ENCODE measurements around the gene C1QTNF7.

Gene C1QTNF7

GRCh38 chr4:15413623-15414019 is 14.2 kb upstream of the C1QTNF7 start:
- DNase-seq (ENCODE audit: low read depth in 2 of 2) = no peak

DNA sequence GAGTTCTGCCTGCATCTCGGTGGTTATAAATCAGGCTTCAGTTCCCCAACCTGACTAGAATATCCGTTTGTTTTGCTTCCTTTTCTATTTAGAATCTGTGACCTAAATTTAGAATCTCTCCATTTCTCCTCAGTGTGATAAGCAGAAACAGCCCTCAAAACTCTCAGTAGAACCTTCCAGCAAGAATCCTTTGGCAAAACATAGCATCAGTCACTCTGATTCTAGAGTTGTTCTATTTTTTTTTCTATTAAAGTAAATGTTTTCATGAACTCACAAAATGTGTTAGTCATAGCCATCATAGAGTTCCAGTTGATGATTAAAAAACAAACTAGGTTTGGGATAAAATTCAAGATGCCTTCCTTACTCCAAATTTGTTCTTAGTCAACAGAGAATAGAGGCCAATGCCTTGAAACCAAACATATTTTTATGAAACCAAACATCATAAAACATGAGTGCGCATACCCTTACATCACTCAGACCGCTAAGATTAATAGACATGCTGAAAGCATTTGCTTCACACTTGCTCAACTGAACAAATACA is 13.2 kb upstream of the C1QTNF7 start:
- DNase-seq (ENCODE audit: low read depth in 2 of 2) = no peak

DNA sequence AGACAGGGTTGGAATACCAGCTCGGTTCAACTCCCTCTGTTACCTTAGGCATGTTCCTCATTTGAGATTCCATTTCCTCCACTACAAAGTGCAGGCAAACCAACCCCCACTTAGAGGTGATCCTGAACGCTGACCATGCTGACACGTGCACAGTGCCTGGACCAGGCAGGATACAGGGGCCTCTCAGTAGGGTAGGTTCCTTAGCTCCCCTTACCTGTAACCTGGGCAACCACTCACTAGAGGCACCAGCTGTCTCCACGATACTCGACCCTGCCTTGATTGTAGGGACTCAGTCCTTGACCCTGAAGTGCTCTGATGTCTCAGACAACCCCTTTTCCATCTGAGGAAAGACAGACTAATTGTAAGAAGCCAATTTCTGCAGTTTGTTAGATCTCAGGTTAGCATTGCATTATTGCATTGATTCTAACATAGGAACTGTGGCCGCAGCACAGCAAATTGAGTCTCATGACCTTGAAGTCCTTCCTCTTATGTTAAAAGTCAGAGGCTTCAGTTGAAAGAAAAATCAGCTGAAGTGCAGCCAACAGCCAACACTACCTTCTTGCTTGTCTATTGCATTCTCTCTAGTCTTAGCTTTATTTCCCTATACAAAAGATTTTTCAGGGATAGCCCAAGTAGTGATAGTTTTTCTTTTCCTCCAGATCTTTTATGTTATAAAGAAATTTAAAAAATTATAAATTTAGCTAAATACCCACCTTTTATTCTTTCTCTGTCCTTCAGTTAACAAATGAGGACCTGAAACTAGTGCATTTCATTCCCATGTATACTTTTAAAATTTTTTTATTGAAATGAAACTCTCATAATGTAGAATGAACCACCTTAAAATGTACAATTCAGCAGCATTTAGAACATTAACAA is 11.2 kb upstream of the C1QTNF7 start:
- no peak for DNase-seq (ENCODE audit: low read depth in 2 of 2)

DNA sequence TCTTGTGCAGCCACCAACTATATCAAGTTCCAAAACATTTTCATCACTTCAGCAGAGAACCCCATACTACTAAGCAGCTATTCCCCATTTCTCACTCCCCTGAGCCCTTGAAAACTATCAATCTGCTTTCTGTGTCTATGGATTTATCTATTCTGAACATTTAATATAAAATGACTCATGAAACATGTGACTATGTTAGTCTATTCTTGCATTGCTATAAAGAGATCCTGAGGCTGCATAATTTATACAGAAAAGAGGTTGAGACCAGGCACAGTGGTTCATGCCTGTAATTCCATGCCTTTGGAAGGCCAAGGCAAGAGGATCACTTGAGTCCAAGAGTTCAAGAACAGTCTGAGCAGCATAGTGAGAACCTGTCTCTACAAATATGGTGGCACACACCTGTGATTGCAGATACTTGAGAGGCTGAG is 10.6 kb upstream of the C1QTNF7 start:
- no peak for DNase-seq (ENCODE audit: low read depth in 2 of 2)

DNA sequence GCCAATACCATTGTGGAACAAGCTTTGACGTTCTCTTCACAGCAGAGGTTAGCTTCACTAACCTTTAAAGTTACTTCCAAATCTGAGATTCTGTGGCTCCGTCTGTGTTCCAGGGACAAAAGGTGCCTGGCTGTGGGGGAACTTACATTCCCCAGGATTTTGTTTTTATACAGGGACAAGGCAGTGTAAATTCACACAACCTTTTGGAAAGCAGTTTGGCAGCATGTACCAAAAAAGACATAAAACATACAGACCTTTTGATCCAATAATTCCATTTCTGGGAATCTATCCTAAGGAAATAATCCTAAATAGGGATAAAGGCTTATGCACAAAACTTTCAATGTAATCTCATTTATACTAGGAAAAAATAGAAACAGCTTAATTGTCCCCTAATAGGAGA is 8.9 kb upstream of the C1QTNF7 start:
- no peak for DNase-seq (ENCODE audit: low read depth in 2 of 2)

DNA sequence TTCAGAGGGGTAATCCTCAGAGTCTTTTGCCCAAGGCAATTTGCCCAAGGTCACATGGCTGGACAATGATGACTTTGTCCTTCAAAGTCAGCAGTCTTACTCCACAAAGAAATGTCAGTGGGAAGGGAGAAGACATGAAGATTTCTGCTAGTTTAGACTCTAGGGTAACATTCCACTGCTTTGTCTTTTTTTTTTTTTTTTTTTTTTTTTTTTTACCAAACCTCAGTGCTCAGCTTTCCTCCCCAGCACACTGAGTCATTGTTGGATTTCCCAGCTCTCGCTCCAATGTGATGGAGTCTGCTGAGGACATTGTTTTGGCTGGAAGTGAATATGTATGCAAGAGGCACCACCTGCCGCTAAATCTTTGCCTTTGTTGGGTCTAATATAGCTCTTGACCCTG is 7.2 kb upstream of the C1QTNF7 start:
- DNase-seq (ENCODE audit: low read depth in 2 of 2) = no peak

DNA sequence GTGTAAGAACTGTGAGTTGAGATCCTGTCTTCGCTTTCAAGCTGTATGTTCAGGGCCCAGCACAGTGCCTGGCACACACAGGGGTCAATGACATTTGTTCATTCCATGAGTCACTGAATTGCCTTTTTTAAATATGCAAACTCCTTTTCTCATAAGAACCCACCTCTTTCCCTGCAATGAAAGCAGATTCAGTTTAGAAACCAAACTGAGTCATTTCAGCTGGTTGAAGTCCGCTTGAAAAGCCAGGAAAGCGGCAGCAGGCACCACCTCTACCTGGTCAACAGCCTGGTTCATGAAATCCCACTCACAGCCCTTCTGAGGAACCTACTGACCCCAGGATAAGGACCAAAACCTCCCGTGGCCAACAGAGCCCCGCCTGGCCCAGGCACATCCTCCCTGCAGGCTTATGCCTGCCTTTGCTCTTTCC is 4.5 kb upstream of the C1QTNF7 start:
- DNase-seq (ENCODE audit: low read depth in 2 of 2) = no peak

- no peak for DNase-seq (ENCODE audit: low read depth in 2 of 2)
These were observed 2.3 kb upstream of the C1QTNF7 start for GRCh38 chr4:15425520-15425919.

- no peak for DNase-seq (ENCODE audit: low read depth in 2 of 2)
These were observed 672 bp upstream of the C1QTNF7 start for GRCh38 chr4:15427161-15427560.

GRCh38 chr4:15428611-15429010 is 778 bp downstream of the C1QTNF7 start:
- DNase-seq (ENCODE audit: low read depth in 2 of 2) = no peak

DNA sequence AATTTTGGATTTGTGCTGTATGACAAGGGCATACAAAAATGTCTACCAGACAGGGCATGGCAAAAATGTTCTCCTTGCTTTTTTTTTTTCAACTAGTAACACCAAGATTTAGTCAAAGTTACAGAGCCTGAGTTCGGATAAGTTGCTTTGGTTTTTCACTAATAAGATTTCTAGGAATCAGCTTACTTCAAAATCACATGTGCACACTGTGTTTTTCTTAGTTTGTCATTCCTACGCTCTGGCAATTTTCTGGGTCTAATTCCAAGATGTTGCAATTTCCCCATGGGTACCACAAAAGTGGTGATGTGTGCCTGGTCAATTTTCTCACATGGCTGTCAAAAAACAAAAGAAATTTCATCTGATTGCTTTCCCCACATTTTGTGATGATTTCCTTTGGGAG is 6.3 kb downstream of the C1QTNF7 start:
- DNase-seq (ENCODE audit: low read depth in 2 of 2) = no peak

DNA sequence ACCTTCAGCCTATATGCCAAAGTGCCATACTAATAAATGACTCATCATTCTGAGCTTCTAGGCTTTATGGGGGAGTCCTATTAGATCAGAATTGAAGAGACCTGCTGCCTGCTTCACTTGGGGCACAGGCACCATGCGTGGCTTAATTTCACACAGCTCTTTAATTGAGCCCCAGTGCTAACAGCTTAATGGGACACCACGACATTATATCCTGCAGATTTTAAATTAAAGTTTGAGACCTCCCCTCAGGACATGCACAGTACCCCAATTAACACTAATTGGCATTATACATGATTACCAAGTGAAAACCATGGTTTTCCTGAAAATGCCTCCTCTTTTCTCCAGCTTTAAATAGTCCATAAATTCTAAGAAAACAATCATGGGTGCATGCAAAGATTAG is 6.8 kb downstream of the C1QTNF7 start:
- no peak for DNase-seq (ENCODE audit: low read depth in 2 of 2)

- no peak for DNase-seq (ENCODE audit: low read depth in 2 of 2)
These were observed 8.7 kb downstream of the C1QTNF7 start for GRCh38 chr4:15436513-15436912.

DNA sequence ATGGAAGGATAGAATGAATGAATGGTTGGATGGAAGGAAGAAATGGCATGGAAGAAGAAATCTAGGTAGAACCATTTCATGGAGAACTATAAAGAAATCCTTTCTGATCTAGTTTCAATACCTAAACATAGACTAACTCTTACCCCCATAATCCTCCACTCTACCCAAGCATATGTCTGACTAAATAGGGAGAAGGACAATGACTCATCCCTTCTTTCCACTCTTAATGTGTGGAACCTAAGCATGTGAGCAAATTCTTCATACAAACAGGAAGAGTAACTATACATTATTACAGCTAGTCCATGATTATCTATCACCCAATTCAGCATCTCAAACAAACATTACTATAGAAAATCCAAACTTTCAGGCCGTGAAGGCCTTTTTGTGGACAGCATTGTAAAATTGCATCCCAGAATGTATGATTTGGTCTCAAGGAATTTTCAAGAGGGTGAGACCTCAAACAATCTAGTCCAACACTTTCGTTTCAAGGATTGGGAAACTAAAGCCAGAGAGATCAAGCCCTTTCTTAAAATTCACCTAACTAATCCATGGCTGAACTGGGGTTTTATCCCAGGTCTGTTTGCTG is 11.2 kb downstream of the C1QTNF7 start:
- DNase-seq (ENCODE audit: low read depth in 2 of 2) = no peak

DNA sequence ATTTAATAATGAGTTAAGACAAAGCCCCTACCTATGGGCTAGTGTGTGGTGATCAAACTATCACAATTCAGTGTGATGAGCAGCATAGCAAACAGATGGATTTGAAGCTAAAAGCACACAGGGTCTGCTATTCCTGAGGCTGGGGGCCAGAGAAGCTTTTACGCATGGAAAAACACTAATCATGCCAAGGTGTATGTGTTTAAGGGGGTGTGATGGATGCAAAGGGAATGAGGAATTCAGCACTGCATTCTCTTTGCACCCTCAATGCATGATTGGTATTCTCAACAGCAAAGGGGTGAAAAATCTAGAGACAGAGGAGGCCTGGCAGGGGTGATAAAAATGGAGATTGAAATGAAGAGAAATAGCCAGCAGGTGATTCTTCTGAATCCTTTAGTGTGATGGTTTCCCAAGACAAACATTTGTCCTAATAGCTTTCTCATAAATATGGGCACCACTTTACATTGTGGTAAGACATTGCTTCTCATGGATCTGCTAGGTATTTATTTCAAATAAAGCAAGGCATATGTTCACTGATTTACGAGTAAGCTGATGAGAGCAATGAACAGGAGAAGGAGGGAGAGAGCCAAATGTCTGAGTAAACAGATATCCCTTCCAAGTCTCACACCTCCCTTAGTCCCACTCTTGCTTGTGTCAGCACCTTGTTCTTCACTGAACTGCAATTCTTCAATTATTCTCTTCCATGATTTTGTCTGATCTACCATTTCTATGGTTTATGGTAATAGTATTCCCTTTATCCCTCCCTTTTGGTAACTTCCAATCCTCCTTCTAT is 15.7 kb downstream of the C1QTNF7 start:
- no peak for DNase-seq (ENCODE audit: low read depth in 2 of 2)

DNA sequence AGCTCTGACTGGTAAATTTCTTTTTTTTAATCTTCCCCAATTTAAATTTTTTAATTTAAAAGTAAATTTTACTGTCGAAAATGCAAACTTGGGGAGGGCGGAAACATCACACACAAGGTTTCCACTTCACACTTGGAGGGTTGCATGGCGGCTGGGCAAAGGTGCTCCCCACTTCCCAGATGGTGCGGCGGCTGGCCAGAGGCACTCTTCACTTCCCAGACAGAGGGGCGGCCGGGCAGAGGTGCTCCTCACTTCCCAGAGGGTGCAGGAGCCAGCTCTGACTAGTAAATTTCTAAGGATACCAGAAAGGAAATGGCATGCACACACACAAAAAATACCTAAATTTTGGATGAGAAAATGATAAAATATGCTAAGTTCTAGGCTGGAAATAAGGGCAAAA is 16.4 kb downstream of the C1QTNF7 start:
- DNase-seq (ENCODE audit: low read depth in 2 of 2) = no peak

DNA sequence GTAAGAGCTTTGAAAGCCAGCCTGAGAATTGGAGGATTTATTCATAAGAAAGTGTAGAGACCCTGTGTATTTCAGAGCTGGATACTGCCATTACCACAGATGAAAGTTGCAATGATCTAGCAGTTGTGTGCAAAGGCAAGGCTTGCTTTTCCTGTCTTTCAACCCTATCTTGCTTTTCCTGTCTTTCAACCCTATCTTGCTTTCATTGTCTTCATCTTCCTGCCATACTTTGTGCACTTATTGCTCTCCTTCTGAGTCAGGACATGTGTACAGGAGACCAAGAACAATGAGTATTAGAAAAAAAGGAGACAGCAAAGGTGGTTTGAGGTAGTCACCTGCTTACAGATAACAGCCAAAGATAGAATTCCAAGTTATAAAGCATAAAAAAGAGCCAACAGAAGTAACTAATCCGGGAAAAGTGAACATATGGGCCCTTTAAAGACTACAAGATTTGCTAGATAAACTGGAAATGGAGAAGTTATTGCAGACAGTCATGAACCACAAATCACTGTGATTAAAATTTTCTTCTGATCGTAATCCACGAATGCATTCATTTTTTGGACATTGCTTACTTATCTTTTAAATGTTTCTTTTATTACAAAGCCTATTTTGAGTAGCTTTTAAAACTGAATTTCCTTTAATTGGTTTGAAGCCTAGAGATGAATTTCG is 17.2 kb downstream of the C1QTNF7 start:
- DNase-seq (ENCODE audit: low read depth in 2 of 2) = no peak

- DNase-seq (ENCODE audit: low read depth in 2 of 2) = no peak
These were observed 23.5 kb downstream of the C1QTNF7 start for GRCh38 chr4:15451181-15451865.

DNA sequence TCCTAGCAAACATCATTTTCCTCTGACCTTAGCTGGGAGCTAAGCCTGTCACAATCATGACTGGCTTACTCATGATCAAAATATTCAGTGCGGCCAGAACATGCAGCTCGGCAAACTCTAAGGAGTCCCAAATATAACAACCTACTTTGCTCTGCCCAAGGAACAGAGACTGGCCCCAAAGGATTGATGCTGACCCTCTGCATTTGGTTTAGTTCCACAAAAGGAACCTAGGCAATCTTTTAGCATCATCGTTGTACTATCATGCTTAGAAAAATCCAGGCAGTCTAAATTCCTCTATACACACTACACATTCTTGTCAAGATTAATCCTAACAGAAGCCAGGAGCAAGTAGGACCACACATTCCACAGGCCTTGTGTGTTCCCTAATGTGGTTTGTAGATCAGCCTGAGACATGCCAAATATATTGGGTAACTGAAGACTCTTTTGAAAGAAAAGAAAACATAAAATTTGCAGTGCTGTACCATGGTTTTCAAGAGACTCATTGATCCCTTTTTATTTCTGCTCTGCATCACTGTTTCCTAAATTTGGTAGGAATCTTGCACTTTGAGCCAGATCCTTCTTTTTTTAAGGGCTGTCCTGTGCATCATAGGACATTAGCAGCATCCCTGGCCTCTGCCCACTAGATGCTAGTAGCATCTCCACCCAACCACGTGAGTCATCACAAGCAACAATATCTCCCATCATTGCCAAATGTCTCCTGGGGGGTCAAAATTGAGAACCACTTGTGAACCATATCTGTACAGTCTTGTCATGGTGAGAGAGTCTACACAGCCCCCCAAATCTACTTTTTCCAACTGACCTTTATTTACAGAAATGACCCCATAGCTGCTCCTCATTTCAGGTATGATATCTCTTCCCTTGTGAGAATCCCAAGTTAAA is 24.3 kb downstream of the C1QTNF7 start:
- no peak for DNase-seq (ENCODE audit: low read depth in 2 of 2)

GRCh38 chr4:15455290-15455689 is 27.5 kb downstream of the C1QTNF7 start:
- DNase-seq (ENCODE audit: low read depth in 2 of 2) = no peak
